IMR-90 (cell line): ENCODE results near the gene ITPKB. TPM values are rescaled to one million over a fixed set of nuclear protein-coding genes. Genes with fewer than 3 reads are reported as not detected.

Experiments
- ATAC-seq: fragments of 200-7000 bp; cut with Tn5 transposase; 2 replicates; pipeline ENCODE4 v1.9.1; 2020; ENCODE audit warnings: low read depth, mild to moderate bottlenecking, moderate library complexity
- BruUV-seq: library from RNA; stranded (reverse); fragments of 400-500 nt; replicated peaks from 2 replicates; lab custom pipeline; 2021; lab: Mats Ljungman, UMichigan
- CTCF ChIA-PET: fragments of 300-600 bp; formaldehyde crosslinking; extraction: SDS; loops from one replicate; lab custom pipeline; 2021; ENCODE audit warnings: antibody characterized with exemption; lab: Yijun Ruan, JAX
- POLR2A ChIA-PET: fragments of 300-600 bp; sonication (Branson Sonifier 250); formaldehyde crosslinking; loops from one replicate; lab custom pipeline; 2022; ENCODE audit warnings: antibody characterized with exemption; ENCODE audit not compliant: unreplicated experiment; lab: Charles Lee
- DNase-seq: peaks from one replicate; pipeline ENCODE4 v3.0.0; 2013
- H2AFZ ChIP-seq: replicated peaks from 2 replicates; pipeline ENCODE3; 2013; ENCODE audit warnings: low read length, mild to moderate bottlenecking; ENCODE audit not compliant: poor library complexity
- H2AK5ac ChIP-seq: 2 replicates; pipeline ENCODE4 v1.6.1; 2013; ENCODE audit warnings: low read depth, low read length, inconsistent platforms
- H2AK9ac ChIP-seq: replicated peaks from 2 replicates; pipeline ENCODE3; 2013; ENCODE audit warnings: mild to moderate bottlenecking, low read depth, low read length, moderate library complexity; ENCODE audit not compliant: poor library complexity
- H2BK120ac ChIP-seq: 2 replicates; pipeline ENCODE4 v1.6.1; 2013; ENCODE audit warnings: low read depth, low read length, inconsistent platforms
- H2BK15ac ChIP-seq: 3 replicates; pipeline ENCODE4 v1.6.1; 2013; ENCODE audit warnings: low read depth, low read length, inconsistent platforms
- H2BK20ac ChIP-seq: 2 replicates; pipeline ENCODE4 v1.6.1; 2013; ENCODE audit warnings: low read depth, mild to moderate bottlenecking, inconsistent platforms, low read length, moderate library complexity
- H2BK5ac ChIP-seq: 2 replicates; pipeline ENCODE4 v1.6.1; 2013; ENCODE audit warnings: mild to moderate bottlenecking, low read depth, low read length, inconsistent platforms; ENCODE audit not compliant: poor library complexity, severe bottlenecking
- H3K14ac ChIP-seq: replicated peaks from 2 replicates; pipeline ENCODE4 v1.6.1; 2013; ENCODE audit warnings: low read depth, low read length, inconsistent platforms
- H3K18ac ChIP-seq: 2 replicates; pipeline ENCODE4 v1.6.1; 2013; ENCODE audit warnings: low read depth, low read length, control low read depth
- H3K23ac ChIP-seq: 2 replicates; pipeline ENCODE4 v1.6.1; 2013; ENCODE audit warnings: low read depth, low read length, inconsistent platforms
- H3K27ac ChIP-seq: 2 replicates; pipeline ENCODE4 v1.5.1; 2013; ENCODE audit warnings: mild to moderate bottlenecking, control low read depth, low read length; ENCODE audit not compliant: insufficient read depth
- H3K27me3 ChIP-seq: 2 replicates; pipeline ENCODE4 v1.6.1; 2013; ENCODE audit warnings: low read length; ENCODE audit not compliant: control insufficient read depth, insufficient read depth
- H3K36me3 ChIP-seq: 2 replicates; pipeline ENCODE4 v1.6.1; 2013; ENCODE audit warnings: low read length, mixed read lengths; ENCODE audit not compliant: control insufficient read depth, insufficient read depth
- H3K4ac ChIP-seq: 2 replicates; pipeline ENCODE4 v1.6.1; 2013; ENCODE audit warnings: low read depth, low read length, inconsistent platforms
- H3K4me1 ChIP-seq: 2 replicates; pipeline ENCODE4 v1.6.1; 2013; ENCODE audit warnings: low read length, mixed read lengths; ENCODE audit not compliant: control insufficient read depth, insufficient read depth
- H3K4me2 ChIP-seq: 2 replicates; pipeline ENCODE4 v1.6.1; 2013; ENCODE audit warnings: low read depth, mild to moderate bottlenecking, control low read depth, low read length, moderate library complexity
- H3K4me3 ChIP-seq: 2 replicates; pipeline ENCODE4 v1.5.1; 2013; ENCODE audit warnings: low read depth, mild to moderate bottlenecking, control low read depth, low read length, moderate library complexity; ENCODE audit not compliant: insufficient read depth
- H3K56ac ChIP-seq: 2 replicates; pipeline ENCODE4 v1.6.1; 2013; ENCODE audit warnings: low read length, inconsistent platforms; ENCODE audit not compliant: insufficient read depth; ENCODE audit errors: extremely low read depth
- H3K79me1 ChIP-seq, 2 experiments: 2 replicates each; pipeline ENCODE4 v1.6.1; 2013; ENCODE audit warnings: low read length in 2 of 2, inconsistent platforms in 1 of 2, low read depth in 1 of 2
- H3K9ac ChIP-seq: 2 replicates; pipeline ENCODE4 v1.6.1; 2013; ENCODE audit warnings: low read depth, low read length, control low read depth
- H3K9me1 ChIP-seq: 2 replicates; pipeline ENCODE4 v1.6.1; 2013; ENCODE audit warnings: low read length, inconsistent platforms; ENCODE audit not compliant: insufficient read depth
- H3K9me3 ChIP-seq: 2 replicates; pipeline ENCODE4 v1.6.1; 2013; ENCODE audit warnings: low read length; ENCODE audit not compliant: control insufficient read depth, insufficient read depth
- H4K20me1 ChIP-seq: 2 replicates; pipeline ENCODE4 v1.6.1; 2013; ENCODE audit warnings: low read length, inconsistent platforms; ENCODE audit not compliant: insufficient read depth
- H4K5ac ChIP-seq: 2 replicates; pipeline ENCODE4 v1.6.1; 2013; ENCODE audit warnings: mild to moderate bottlenecking, low read depth, low read length, control low read depth
- H4K8ac ChIP-seq, 2 experiments: 2 replicates each; pipeline ENCODE4 v1.6.1; 2013; ENCODE audit warnings: low read depth in 2 of 2, low read length in 2 of 2, control low read depth in 1 of 2, inconsistent platforms in 1 of 2
- H4K91ac ChIP-seq: 2 replicates; pipeline ENCODE4 v1.6.1; 2013; ENCODE audit warnings: low read depth, low read length, inconsistent platforms; ENCODE audit not compliant: insufficient read depth
- BHLHE40 ChIP-seq: fragments of 150-350 bp; IDR thresholded peaks from 2 replicates; pipeline ENCODE4 v1.6.1; 2016; ENCODE audit warnings: mild to moderate bottlenecking, low read depth, low read length
- CEBPB ChIP-seq: IDR thresholded peaks from 2 replicates; pipeline ENCODE4 v1.6.1; 2012; ENCODE audit warnings: low read depth, low read length, improper control_type of control experiment
- MAFK ChIP-seq: IDR thresholded peaks from 2 replicates; pipeline ENCODE4 v1.6.1; 2012; ENCODE audit warnings: low read depth, low read length, improper control_type of control experiment
- MAZ ChIP-seq: IDR thresholded peaks from 2 replicates; pipeline ENCODE4 v1.6.1; 2012; ENCODE audit warnings: low read depth, mild to moderate bottlenecking, low read length, improper control_type of control experiment, moderate library complexity, borderline replicate concordance
- MXI1 ChIP-seq: IDR thresholded peaks from 2 replicates; pipeline ENCODE4 v1.6.1; 2012; ENCODE audit warnings: low read depth, mild to moderate bottlenecking, low read length, moderate library complexity, borderline replicate concordance
- NFE2L2 ChIP-seq: fragments of 150-350 bp; IDR thresholded peaks from 2 replicates; pipeline ENCODE4 v1.6.1; 2016; ENCODE audit warnings: low read depth, mild to moderate bottlenecking, low read length
- POLR2A ChIP-seq: IDR thresholded peaks from 2 replicates; pipeline ENCODE4 v1.6.1; 2012; ENCODE audit warnings: mild to moderate bottlenecking, low read depth, low read length
- RAD21 ChIP-seq: IDR thresholded peaks from 2 replicates; pipeline ENCODE4 v1.6.1; 2012; ENCODE audit warnings: low read length, improper control_type of control experiment
- RFX5 ChIP-seq: IDR thresholded peaks from 2 replicates; pipeline ENCODE4 v1.8.0; 2012; ENCODE audit warnings: low read depth, mild to moderate bottlenecking, low read length, moderate library complexity
- WGBS, 2 experiments: methylation state at CpG; one replicate each; pipeline versions ENCODE4 v1.1.5 to v1.1.7; 2013; ENCODE audit warnings: missing lambda C conversion rate in 2 of 2; ENCODE audit not compliant: insufficient read length in 1 of 2; ENCODE audit errors: extremely low coverage in 2 of 2; 5-methylcytosine and 5-hydroxymethylcytosine counted together
- dilution Hi-C: fragments of 300-500 bp; cut with HindIII; formaldehyde crosslinking; loops from one replicate; pipeline ENCODE4 v1.14.3; 2018; ENCODE audit warnings: low sequenced_read_pairs; ENCODE audit not compliant: unreplicated experiment
- in situ Hi-C: fragments of 300-500 bp; cut with MboI; formaldehyde crosslinking; loops from 3 replicates; pipeline ENCODE4 v1.14.3; 2019; ENCODE audit warnings: low sequenced_read_pairs, inconsistent platforms, mixed read lengths
- intact Hi-C: fragments of 100-400 bp; cut with micrococcal nuclease; formaldehyde crosslinking; loops from 2 replicates; pipeline ENCODE4 v1.10.0; 2022
- polyA plus RNA-seq, 3 experiments: library from polyadenylated mRNA; depleted of rRNA; stranded (reverse); fragments of >200 nt; gene quantifications; 2 replicates each; pipeline ENCODE4 v1.2.3, GENCODE V29; 2012; ENCODE audit warnings: low replicate concordance in 1 of 3
- total RNA-seq: library from RNA; depleted of rRNA; stranded (reverse); fragments of >200 nt; gene quantifications from 2 replicates; pipeline ENCODE4 v1.2.3, GENCODE V29; 2012

Gene ITPKB
- total and polyA plus RNA-seq, 2 of the 4 experiments (the other 2 are of a cell fraction) = 0.72 to 1.4 TPM

DNA sequence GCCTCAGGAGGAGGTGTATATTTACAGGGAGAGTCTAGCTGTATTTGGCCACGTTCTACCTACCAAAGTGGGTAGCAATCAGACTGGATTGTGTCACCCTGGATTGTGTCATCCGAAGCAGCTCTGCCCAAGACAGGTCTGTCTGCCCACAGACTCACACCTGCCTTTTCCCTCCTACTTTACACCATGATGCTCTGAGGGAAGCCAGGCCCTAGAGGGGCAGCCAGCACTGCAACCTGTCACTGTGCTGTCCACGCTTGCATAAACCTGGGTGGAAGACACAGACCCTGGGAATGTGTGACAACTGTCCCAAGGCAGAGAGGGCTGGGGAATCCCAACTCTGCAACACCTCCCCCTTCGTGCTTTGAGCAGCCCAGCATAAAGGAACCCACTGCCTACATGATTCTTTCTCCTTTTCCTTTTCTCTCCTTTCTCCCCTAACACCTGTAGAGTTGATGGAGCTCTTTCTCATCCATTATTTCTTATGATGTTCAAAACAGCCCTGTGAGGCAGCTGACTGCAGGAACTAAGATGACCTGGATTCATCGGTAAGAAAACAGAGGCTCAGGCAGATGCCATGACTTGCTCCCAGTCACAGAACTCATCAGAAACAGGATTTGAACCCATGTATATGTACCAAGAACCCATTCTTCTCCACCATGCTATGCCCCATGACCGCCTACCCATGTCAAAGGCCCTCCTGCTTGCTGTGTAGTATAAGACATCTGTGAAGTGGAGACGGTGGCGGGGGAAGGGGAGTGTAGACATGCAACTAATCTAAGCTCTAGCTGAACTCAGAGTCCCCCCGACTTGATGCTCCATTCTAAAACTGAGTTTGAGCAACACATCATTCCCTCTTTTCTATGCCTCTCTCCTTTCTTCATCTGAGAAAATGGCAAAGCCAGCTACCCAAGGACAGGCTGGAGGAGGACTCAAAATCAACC lies 55.9 kb downstream of the ITPKB start:
- peaks cover 4% of the 10 kb centered on the region for H3K27me3 ChIP-seq
- DNase-seq (no peak), ATAC-seq (no peak)
- H2BK5ac ChIP-seq = no peak overlapping the region
- no peak overlapping the region for H2BK120ac ChIP-seq
- no peaks in the 10 kb centered on the region for H4K20me1 ChIP-seq
- intact Hi-C loops = no loop called here
- H3K14ac ChIP-seq = no peak overlapping the region
- no peak overlapping the region for H4K5ac ChIP-seq
- H3K4ac ChIP-seq = no peak overlapping the region
- H3K18ac ChIP-seq = no peak overlapping the region
- no peak overlapping the region for H2AK9ac ChIP-seq
- ChIA-PET POLR2A (no interaction called here), CTCF (no interaction called here)
- H3K23ac ChIP-seq = no peak overlapping the region
- 80% methylated on average over 2 of the region's 9 CpGs; no CpG with 5 or more reads in 1 of the 2 experiments for WGBS, 2 experiments
- no peak overlapping the region; the same call in 1 of the 2 replicates for H2BK20ac ChIP-seq
- no peak overlapping the region for H4K91ac ChIP-seq
- H3K9ac ChIP-seq = no peak overlapping the region
- H2AFZ ChIP-seq = no peak overlapping the region
- H3K79me1 ChIP-seq = 0 out of 4 replicates have a peak, but pooled peaks cover 0 to 3% of the 10 kb centered on the region in 2 experiments
- dilution Hi-C loops = no loop called here
- peaks cover 8% of the 10 kb centered on the region; the same call in 1 of the 2 replicates for H3K9me1 ChIP-seq
- peaks cover 7% of the 10 kb centered on the region; the same call in 1 of the 2 replicates for H3K4me1 ChIP-seq
- H3K36me3 ChIP-seq = no peaks in the 10 kb centered on the region
- no TSS peak for BruUV-seq
- no peak overlapping the region for H3K56ac ChIP-seq
- no peak overlapping the region for H2AK5ac ChIP-seq
- no peak overlapping the region for H3K4me3 ChIP-seq
- no peak overlapping the region for H4K8ac ChIP-seq
- H3K27ac ChIP-seq = no peak overlapping the region
- H2BK15ac ChIP-seq = no peak overlapping the region
- H3K4me2 ChIP-seq = no peak overlapping the region
- in situ Hi-C loops = no loop called here
- TF ChIP-seq MAFK (no peak), POLR2A (no peak), NFE2L2 (no peak), RAD21 (no peak), MAZ (no peak), RFX5 (no peak), CEBPB (no peak), BHLHE40 (no peak), MXI1 (no peak)
- H3K9me3 ChIP-seq = no peaks in the 10 kb centered on the region
